Kidney capillary endothelial cell (primary cell): ENCODE measurements around the gene KCNJ4.
"Not testable (repeated sequence)": the region's sequence is repeated elsewhere in the genome, so short reads cannot be mapped to it uniquely, and the experiment has no call there.

Source experiments
- DNase-seq: peaks from one replicate; pipeline ENCODE4 v3.0.0-alpha.2; 2018; ENCODE audit warnings: low spot score

KCNJ4 gene

DNA sequence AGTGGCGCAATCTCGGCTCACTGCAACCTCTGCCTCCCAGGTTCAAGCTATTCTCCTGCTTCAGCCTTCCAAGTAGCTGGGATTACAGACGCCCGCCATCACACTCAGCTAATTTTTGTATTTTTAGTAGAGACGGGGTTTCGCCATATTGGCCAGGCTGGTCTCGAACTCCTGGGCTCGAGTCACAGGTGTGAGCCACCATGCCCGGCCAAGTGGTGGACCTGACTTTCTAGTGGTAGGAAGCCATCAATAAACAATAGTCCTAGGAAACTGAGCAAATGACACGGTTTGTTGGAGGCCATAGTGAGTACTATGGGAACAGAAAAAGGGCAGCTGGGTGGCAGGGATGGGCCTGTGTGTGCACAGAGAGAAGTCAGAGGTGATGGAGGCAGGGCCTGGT lies 15.2 kb upstream of the KCNJ4 start:
- DNase-seq, result not testable (repeated sequence)

DNA sequence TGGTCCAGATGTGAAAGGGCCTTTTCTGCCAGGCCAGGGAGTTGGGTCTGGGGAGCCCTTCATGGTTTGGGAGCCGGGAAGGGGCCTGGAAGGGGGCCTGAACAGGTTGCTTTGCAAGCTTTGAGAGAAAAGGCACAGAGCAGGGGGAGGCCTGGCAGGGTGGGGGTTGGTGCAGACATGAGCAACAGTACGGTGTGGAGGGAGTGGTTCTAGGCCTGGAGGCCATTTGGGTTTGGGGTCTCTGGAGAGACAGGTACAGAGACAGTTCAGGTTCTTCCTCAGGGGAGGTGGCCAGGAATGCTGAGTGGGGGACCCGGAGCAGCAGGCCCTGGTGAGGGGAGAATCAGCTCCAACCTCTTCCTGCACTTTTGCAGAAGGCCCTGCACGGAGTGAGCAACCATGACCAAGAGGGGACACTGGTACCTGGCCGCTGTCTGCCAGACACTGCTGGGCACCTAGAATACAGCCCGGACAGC lies 14.3 kb upstream of the KCNJ4 start:
- no peak for DNase-seq

DNA sequence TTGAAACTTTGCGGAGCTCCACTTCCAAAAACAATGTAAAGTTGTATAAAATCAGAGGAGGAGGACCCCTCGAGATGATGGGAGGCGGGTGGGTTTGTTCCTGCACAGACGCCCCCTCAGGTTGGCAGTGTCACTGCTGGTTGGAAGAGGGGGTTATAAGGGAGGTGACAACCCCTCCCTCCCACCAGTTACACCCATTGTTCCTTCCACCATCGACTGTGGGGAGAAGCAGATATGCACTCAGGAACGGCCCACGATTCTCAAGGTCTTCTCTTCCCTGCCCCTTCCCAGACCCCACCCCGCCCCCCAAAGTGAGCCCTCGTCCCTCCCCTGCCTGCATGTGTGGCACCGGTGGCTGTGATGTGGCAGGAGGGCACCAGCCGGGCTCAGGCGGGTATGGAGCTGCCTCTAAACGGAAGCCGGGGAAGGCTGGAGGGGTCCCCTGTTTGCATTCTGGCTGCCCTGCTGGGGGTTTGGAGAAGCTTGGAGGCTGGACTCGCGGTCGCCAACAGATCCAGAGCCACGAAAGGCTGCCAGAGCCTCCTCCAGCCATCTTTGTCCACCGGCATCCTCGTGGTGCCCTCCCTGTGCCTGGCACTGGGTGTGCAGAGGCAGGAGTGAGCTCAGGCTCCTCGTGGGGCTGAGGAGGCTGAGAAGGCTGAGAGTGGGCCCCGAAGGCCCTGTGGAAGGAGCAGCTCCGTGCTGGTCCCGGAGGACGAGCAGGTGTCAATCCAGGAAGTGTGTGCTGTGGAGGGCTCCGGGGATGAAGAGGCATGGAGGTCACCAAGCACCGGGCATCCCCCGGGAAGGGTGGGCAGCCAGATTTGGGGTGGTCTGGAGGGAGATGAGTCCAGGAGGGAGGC lies 13.7 kb upstream of the KCNJ4 start:
- no peak for DNase-seq

DNA sequence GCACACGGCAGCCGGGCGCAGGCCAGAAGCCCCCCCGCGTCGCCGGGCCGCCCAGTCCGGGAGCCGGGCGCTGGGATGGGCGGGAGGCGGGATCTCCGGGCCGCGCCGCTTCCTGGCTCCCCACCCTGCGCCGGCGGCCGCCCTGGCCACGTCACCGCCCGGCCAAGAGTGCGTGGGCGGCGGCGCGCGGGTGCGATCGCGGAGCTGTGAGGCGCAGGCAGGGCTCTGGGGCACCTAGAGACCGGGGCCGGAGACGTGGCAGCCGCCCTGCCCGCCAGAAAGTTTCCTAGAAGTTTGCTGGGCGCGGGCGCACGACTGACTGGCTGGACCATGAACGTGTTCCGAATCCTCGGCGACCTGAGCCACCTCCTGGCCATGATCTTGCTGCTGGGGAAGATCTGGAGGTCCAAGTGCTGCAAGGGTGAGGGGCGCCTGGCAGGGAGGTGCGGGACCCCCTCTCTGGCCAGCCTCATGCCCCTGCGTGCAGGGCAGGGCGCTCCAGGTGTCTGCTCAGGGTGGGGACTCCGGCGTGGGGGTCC lies 13.0 kb upstream of the KCNJ4 start, which contains the start of gene KDELR3:
Gene KDELR3 (plus strand): TSS at position 193 of the 539 bp plus-strand sequence. CDS start 138 bp downstream, at position 331.
- peak; percentile 66 for DNase-seq

DNA sequence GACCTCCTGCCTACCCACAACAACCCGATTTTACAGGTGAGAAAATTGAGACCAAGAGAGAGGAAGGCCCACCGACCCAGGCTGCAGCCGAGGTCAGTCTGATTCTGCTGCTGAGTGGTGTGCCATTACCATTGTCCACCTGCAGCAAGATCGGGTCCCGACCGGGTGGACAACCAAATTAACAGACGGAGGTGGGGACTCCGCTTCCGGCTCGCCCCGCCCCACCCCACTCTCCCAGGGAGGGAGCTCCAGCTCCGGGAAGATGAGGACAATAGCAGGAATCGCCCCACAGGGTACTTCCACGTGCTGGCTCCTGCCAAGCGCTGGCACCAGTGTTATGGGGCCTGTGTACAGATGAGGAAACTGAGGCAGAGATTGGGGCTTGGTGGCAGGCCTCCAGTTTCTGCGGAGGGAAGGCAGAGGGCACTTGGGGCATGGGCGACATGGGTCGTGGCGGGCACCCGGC lies 12.5 kb upstream of the KCNJ4 start:
- DNase-seq, result no peak

DNA sequence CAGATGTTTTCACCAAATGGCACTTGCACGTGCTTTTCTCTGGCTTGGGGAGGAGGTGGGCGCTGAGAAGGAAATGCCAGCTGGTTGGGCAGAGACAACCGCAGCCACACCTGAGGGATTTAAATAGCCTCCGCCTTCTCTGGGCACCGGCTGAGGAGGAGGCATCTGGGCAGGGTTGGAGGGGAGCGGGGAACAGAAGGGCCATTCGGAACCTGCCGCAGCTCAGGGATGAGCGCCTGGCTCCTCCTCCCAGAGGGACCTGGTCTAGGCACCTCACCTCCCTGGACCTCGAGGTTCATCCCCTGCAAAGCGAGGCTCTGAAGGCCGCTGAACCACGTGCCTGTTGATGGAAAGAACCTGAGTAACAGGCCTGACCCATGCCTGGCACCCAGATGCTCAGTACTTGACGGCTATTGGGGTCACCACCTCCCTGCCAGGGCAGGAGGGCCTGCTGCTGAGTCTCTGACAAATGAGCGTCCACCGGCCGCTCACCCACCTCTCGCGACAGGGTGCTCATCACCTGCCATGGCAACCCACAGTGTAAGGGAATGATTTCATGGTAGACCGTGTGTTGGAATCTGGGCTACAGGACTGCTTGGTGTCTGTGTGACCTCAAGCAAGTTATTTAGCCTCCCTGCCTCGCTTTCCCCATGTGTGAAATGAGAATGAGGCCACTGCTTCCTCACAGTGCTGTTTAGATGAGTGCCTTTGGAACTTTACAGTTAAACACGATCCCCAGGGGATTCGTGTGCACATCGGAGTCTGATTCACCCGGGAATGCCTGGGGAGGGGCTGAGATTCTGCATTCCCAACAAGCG lies 10.9 kb upstream of the KCNJ4 start:
- DNase-seq, result no peak

DNA sequence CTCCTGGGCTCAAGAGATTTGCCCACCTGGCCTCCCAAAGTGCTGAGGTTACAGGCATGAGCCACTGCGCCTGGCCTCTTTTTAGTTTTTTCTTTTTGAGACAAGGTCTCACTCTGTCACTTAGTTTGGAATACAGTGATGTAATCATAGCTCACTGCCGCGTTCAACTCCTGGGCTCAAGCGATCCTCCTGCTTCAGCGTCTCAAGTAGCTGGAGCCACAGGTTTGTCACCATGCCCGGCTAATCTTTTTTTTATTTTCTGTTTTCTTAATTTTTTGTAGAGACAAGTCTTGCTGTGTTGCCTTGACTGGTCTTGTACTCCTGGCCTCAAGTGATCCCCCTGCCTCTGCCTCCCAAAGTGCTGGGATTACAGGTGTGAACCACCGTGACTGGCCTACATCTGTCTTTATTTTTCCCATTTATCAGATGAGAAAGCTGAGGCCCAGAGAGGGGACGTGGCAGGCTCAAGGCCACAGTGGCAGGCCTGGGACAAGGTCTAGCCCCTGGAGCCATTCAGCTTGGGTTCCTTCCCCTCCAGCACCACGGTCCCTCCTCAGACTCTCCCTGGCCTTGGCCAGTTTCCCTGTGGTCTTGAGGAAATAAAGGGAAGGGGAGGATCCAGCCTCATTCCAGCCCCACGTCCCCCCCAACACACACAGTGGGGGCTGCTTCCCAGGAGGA lies 10.1 kb upstream of the KCNJ4 start:
- no peak for DNase-seq

DNA sequence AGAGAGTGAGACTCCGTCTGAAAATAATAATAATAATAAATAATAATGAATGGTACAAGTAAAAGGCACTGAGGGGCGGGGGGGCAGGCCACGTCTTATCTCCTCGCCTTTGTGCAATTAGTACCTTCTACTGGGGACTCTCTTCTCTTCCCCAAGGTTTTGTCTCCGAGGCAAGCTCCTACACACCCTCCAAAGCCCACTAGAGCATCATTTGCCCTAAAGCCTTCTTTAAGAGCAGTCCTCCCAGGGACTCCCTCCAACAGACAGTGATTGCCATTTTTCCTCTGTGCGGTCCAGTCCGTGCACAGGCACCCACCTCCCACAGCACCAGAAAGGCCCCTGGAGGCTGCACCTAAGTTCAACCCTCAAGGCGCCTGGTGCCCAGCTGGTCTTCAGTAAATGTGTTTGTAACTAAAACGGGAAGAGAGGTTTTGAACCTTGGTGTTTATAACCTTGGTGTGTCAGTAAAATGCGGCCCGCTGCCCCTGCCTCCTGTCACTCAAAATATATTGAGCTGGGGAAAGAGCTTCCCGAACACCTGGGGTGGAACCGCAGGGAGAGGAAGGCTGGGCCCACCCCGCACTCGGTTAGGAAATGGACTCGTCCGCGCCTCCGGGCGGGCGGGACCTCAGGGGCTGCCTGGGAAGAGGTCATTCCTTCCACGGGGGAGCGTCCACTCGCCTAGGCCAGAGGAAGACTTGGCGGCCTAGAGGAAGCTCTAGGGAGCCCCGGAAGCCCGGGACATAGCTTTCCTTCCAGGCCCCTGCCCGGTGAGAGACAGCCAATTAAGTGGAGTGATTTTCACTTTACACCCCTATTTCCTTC lies 8.2 kb upstream of the KCNJ4 start:
- no peak for DNase-seq

DNA sequence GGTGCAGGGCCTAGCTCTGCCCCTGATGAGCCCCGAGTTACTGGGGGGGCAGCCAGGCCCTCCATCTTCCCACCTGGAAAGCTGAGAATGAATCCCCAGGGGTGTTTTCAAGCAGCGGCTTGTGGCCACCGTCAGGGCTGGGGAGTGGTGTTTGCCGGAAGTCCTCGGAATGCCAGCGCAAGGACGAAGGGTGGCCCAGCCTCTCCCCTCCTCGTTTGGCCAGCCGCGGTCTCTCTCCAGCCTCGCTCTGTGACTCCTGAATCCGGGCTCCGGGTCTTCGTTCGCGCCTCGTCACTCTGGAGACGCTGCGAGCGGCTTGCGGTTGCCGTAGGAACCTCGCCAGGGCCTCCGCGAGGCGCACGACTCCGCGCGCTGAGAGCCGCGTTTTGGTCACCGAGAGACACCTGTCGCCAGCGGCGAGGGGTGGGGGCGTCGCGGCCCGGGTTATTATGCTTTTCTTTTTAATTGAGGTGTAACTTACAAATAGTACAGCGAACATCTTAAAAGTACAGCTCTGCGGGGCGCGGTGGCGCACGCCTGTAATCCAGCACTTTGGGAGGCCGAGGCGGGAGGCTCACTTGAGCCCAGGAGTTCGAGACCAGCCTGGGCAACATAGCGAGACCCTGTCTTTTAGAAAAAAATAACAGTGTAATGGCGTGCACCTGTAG lies 6.5 kb upstream of the KCNJ4 start:
- DNase-seq, result peak; percentile 43

DNA sequence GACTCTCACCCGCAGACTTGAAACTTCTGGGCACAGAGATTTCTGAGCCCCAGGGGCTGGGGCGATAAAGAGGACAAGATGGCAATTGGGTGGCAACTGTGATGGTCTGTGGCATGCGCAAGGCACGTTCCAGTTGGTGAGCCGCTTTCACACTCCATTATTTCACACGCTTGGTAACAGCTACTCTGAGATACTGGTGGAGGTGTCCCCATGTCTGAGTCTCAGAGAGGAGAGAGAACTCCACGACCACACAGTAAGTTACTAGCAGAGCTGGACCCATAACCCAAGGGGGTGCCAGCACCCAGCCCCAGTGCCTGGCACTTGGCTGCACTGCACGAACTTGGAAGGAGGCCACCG lies 6.0 kb upstream of the KCNJ4 start:
- DNase-seq, result no peak

DNA sequence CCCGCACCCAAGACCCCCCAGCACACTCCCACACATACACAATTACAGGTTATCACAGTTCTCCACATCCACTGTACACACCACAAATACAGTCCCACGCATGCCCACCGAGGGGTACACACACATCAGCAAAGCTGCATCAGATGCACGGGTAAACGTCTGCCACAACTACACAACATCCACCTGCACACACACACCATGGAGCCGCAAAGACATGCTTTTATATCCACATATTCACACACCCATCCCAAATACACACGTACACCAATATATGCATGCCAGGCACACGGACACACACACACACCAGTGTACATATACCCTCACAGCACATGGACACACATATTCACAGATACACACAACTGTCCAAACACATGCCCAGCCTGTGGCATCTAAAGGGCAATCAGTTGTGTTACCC lies 5.4 kb upstream of the KCNJ4 start:
- no peak for DNase-seq

DNA sequence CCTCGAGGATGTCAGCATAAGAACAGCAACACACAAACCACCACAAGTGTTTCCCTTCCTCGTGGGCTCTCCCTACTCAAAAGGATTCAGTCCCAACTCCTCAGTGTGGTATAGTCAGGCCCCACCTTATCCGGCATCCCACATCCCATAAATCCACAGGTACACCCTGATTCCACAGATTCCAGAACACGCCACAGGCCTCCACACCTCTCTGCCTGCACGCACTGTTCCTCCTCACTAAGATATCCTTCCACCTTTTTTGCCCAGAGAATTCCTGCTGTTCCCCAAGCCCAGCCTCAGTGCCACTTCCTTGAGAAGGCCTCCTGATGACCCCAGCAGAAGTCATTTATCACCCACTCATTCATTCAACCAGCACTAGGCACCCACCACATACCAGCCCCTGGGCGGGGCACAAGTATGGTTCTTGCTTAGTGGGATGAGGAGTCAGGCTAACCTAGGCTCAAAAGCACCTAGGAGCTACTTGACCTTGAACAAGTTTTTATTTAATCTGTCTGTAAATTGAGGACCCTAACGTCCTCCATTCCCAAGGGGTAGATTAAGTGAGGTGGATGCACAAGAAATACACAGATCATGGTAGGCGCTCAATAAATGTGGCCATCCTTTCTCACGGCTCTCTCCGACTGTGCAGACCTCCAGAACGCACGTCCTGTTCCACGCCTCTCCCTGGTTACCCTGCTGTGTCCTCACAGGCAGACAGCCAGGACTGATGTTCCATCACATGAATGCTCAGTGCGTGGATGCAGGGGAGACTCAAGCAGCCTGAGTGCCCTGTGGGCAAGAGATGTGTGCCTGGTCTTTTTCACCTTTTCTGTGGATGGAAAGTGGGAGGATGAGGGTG lies 2.1 kb upstream of the KCNJ4 start:
- no peak for DNase-seq

DNA sequence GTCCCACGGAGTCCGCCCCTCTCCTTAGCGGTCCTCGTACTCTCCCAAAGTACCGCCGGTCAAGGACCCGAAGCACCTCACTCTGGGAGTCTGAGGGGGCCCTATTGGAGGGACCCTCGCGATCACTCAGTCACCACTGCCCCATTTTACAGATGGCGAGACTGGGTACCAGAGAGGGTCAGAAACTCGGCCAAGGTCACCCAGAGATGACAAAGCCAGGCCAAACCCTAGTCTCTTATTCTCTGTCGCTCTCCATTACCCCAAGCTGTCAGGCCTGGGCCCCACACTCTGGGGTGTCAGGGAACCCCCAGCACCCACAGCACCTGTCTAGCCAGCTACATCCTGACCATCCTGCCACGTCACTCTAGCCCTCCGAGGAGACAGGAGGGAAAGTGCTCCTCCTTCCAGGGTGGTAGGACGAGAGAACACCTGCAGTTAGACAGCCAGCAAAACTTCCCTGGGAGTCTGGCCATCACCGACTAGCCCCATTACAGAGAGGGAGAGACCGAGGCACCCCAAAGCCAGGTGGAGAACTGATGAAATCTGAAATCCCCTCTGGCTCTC lies 1.4 kb upstream of the KCNJ4 start:
- DNase-seq, result no peak

DNA sequence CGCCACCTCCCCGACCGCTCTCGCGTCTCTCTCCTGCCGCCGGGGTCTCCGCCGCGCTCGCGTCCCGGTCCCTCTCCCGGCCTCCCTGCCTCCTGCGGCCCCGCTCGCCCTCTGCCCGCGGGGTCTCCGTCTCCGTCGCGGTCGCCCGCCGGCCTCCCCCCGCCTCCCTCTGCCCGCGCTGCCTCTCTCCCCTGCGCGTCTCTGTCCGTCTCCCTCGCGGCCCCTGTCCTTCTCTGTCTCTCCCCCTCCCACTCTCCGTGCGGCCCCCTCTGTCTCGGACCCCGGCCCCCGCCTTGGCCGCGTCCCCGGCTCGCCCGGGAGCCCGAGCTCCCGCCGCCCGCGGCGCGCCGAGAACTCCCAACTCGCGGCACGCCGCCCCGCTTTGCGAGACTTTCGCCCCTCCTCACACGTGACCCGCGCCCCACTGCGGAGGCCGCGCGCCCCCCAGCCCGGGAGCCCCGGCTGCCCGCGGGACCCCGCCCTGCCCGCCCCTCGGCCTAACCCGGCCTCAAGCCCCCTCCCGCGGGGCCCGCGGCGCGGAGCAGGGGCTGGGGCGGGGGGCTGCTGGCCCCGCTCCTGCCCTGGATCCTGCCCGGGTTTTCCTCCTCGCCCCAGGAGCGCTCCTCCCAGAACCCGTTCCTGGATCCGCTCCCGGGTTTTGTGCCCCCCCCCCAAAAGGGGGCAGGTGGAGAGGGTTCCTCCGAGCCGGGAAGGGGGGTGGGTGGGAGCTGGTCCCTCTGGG lies 702 bp upstream of the KCNJ4 start:
- no peak for DNase-seq

DNA sequence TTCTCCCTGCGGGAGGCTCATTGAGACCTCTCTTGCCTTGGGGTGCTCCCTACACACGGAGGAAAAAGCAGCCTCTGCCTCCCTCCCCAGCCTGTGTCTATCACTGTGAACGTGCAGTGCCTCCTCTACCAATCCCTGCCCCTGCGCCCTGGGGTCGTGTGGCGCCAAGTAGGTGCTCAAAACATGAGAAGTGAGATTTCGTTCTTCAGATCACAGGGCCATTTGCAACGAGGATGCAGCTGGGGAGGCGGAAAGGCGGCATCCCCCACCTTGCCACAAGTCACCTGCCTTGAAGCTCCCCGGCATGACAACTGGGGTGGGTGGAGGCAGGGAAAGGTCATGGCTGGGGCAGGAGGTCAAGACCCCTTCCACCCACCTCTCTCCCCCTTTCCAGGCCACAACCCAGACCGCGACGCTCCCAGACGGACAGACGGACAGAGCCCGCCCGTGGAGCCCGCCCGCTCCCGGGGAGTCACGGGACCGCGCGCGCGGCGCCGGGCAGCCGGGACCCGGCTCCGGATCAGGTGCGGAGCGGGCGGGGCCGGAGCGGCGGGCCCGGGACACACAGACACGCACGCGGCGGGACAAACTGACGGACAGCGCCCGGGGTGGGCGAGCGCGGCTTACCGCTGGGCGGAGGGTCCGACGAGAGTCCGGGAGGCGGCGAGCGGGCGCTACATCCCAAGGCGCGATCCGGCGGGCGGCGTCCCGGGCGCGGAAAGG lies 485 bp downstream of the KCNJ4 start:
- DNase-seq, result no peak

DNA sequence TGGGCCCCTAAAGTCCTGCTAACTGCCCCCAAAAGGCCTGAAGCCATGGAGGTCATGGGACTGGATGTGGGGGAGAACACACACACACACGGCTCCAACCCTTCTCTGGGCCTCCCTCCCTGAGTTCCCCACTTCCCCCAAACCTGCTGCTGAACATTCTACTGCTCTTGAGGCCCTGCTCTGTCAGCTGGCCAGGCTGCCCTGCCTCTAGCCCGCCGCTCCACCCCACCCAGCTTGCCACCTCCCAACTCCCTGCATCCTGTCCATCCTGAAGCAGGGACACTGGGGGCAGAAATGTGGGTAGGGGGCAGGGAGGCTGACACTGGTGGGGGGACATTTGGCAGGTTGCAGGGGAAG lies 1.0 kb downstream of the KCNJ4 start:
- DNase-seq, result no peak

DNA sequence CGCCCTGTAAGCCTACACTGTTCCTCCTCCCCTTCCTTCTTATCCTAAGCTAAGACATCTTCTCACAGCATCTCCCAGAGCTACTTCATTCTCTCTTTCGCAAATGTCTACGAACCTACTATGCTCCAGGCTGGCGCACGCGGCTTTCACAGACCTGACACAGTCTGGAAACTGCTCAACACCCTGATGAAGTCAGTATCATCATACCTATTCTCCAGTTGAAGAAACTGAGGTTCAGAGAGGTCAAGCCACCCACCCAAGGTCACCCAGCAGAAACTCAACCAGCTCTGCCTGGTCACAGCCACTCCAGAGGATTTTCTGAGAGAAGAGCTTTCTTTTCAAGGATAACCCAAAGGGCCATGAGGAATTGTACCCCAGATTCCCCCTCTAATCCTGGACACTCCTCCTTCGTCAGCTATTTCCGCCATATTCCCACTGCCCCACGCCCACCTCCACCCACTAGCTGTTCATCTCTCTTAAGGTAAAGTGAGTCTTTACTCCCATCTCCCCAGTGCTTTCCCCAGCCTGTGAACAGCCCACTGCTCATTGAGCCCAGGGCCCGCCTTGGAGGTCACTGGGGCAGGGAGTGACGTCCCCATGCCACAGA lies 1.8 kb downstream of the KCNJ4 start:
- DNase-seq, result no peak
